Thoracic aorta (tissue), 2 donors: ENCODE measurements around the gene CRYBA4. TPM values are rescaled to one million over a fixed set of nuclear protein-coding genes. Genes with fewer than 3 reads are reported as not detected.

Experiments
- ATAC-seq: fragments of 150-250 bp; one replicate; pipeline ENCODE4 v1.8.0; 2017; ENCODE audit warnings: low read depth; ENCODE audit not compliant: insufficient number of reproducible peaks, low FRiP score
- DNase-seq: peaks from one replicate; pipeline ENCODE4 v3.0.0-alpha.2; 2020; ENCODE audit warnings: low spot score
- H3K27ac ChIP-seq, 2 donors: fragments of 200-600 bp; sonication (generic); 1 replicate in 1 of 2; 2 replicates in 1 of 2; pipeline ENCODE4 v1.5.1; 2016; ENCODE audit warnings: mild to moderate bottlenecking in 2 of 2, moderate library complexity in 2 of 2
- H3K27me3 ChIP-seq: fragments of 200-600 bp; sonication (generic); replicated peaks from 2 replicates; pipeline ENCODE4 v1.6.0; 2016; ENCODE audit warnings: mild to moderate bottlenecking; ENCODE audit not compliant: insufficient read depth
- H3K36me3 ChIP-seq: fragments of 200-600 bp; sonication (generic); one replicate; pipeline ENCODE4 v1.5.1; 2016
- H3K4me1 ChIP-seq, 2 donors: fragments of 200-600 bp; sonication (generic); 1 replicate in 1 of 2; 2 replicates in 1 of 2; pipeline versions ENCODE4 v1.5.1 to v1.6.0; 2016; ENCODE audit warnings: low read depth in 2 of 2, mild to moderate bottlenecking in 1 of 2; ENCODE audit not compliant: control insufficient read depth in 1 of 2
- H3K4me3 ChIP-seq: fragments of 200-600 bp; sonication (generic); 2 replicates; pipeline ENCODE4 v1.5.1; 2016; ENCODE audit warnings: mild to moderate bottlenecking
- H3K9me3 ChIP-seq: fragments of 200-600 bp; sonication (generic); 2 replicates; pipeline ENCODE4 v1.5.1; 2016
- total RNA-seq, 2 donors: library from RNA; depleted of rRNA; stranded (reverse); fragments of >200 nt; gene quantifications; one replicate each; pipeline versions ENCODE4 v1.1.0 to v1.2.3, GENCODE V29; 2016
- TF ChIP-seq, protein P1 (sequence below): fragments of 200-600 bp; sonication (generic); IDR thresholded peaks from one replicate; pipeline ENCODE4 v1.5.1; 2019; ENCODE audit warnings: antibody characterized with exemption

Gene CRYBA4
- total RNA-seq, 2 donors from 2014 or later = not detected

DNA sequence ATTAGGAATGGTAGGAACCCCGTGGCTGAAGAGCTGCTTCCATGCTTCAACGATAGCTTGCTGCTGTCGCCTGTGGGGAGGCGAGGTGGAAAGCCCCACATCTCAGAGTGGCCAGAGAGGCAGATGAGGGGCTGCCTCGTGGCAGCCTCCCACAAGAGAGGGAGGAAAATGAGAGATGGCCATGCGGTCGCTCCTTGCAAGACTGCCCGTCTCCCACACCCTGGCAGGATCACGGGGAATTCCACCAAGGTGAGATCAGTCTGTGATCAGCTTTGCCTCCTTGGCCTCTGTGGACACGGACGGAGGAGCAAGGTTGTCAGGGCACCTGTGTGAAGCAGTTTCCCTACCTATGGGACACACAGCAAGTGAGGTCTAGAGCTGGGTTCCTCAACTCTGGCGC lies 3.0 kb downstream of the CRYBA4 start:
- TF ChIP-seq, protein P1, sequence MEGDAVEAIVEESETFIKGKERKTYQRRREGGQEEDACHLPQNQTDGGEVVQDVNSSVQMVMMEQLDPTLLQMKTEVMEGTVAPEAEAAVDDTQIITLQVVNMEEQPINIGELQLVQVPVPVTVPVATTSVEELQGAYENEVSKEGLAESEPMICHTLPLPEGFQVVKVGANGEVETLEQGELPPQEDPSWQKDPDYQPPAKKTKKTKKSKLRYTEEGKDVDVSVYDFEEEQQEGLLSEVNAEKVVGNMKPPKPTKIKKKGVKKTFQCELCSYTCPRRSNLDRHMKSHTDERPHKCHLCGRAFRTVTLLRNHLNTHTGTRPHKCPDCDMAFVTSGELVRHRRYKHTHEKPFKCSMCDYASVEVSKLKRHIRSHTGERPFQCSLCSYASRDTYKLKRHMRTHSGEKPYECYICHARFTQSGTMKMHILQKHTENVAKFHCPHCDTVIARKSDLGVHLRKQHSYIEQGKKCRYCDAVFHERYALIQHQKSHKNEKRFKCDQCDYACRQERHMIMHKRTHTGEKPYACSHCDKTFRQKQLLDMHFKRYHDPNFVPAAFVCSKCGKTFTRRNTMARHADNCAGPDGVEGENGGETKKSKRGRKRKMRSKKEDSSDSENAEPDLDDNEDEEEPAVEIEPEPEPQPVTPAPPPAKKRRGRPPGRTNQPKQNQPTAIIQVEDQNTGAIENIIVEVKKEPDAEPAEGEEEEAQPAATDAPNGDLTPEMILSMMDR = no peak
- Histone ChIP-seq H3K4me1 (no peaks in the 10 kb centered on the region), H3K9me3 (no peaks in the 10 kb centered on the region), H3K27me3 (no peaks in the 10 kb centered on the region), H3K27ac (no peak overlapping the region), H3K4me3 (no peak overlapping the region), H3K36me3 (no peaks in the 10 kb centered on the region)
- no peak for ATAC-seq
- DNase-seq = no peak

DNA sequence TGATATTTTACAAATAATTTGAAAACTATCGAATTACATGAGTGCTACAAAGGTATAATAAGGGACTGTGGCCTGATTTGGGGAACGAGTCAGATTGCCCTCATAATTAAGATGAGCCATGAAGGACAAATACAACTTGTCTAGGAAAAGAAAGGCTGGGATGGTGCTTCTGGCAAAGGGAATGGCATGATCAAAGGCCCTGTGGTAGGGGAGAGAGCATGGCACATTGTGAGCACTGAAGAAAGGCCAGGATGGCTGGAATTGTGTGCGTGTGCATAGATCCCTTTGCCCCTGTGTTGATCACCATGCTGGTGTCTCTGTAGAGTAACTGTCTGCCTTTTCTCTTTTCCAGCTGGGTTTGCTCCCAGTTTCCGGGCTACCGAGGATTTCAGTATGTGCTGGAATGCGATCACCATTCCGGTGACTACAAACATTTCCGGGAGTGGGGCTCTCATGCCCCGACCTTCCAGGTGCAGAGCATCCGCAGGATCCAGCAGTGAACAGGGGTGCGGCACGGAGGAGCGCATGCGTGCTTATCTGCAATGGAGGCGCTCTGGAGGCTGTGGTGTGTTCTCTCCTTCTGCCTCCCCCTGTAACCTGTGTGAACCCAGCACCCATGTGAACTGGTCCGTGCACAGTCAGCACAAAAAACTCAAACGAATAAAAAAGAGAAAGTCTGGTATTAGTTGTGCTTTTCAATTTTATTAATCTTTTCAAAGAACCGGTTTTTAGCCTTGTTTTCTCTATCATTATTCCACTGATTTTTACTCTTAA lies 8.4 kb downstream of the CRYBA4 start:
- Histone ChIP-seq H3K9me3 (no peaks in the 10 kb centered on the region), H3K27me3 (no peaks in the 10 kb centered on the region), H3K36me3 (no peaks in the 10 kb centered on the region), H3K27ac (no peak overlapping the region), H3K4me1 (no peaks in the 10 kb centered on the region), H3K4me3 (no peak overlapping the region)
- TF ChIP-seq, protein P1 = no peak
- ATAC-seq = no peak
- no peak for DNase-seq

DNA sequence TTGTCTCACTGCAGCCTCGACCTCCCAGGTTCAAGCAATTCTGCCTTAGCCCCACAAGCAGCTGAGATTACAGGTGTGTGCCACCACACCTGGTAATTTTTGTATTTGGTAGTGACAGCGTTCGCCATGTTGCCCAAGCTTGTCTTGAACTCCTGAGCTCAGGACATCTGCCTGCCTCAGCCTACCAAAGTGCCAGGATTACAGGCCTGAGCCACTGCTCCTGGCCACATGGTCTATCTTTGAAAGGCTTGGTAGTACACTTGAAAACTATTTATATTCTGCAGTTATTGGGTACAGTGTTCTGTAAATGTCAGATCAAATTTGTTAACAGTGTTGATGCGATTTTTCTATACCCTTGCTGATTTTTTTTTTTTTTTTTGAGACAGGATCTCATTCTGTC lies 9.5 kb downstream of the CRYBA4 start:
- Histone ChIP-seq H3K36me3 (no peaks in the 10 kb centered on the region), H3K27ac (no peak overlapping the region), H3K4me3 (no peak overlapping the region), H3K27me3 (no peaks in the 10 kb centered on the region), H3K4me1 (no peaks in the 10 kb centered on the region), H3K9me3 (no peaks in the 10 kb centered on the region)
- ATAC-seq (no peak), DNase-seq (no peak)
- TF ChIP-seq, protein P1 = no peak

DNA sequence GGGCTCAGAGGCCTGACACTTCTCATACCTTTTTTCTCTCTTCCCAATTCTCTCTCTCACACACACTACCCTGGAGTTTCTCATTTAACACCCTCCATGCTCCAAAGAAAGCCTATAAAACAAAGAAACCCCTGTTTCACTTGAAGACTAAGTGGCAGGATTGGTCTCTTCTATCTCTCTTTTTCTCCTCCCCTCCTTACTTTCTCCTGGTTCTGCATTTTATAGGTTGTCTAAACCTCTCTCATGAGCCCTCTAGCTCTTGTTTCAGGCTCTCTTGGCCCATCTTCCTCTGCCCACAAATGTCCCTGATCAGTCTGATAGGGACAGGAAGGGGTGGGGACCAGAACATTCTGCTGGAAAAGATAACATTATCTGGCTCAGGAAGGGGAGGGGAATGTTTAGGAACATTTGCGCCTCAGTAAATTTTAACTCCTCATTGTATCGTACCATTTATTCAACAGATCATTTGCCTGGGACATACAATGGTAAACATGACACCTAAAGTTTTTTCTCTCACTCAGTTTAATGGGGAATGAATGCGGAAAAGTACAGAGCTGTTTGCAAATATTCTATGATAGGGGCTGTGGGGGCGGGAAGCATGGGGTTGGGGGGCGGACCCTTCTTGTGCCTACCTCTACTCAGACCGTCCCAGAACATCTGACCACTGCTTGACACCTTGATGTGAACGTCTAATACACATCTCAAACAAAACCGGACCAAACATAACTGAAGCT lies 10.8 kb downstream of the CRYBA4 start:
- no peaks in the 10 kb centered on the region for H3K36me3 ChIP-seq
- TF ChIP-seq, protein P1 = no peak
- no peaks in the 10 kb centered on the region for H3K4me1 ChIP-seq
- no peak overlapping the region for H3K4me3 ChIP-seq
- no peaks in the 10 kb centered on the region for H3K9me3 ChIP-seq
- H3K27me3 ChIP-seq = no peaks in the 10 kb centered on the region
- no peak overlapping the region for H3K27ac ChIP-seq
- ATAC-seq (no peak), DNase-seq (no peak)

DNA sequence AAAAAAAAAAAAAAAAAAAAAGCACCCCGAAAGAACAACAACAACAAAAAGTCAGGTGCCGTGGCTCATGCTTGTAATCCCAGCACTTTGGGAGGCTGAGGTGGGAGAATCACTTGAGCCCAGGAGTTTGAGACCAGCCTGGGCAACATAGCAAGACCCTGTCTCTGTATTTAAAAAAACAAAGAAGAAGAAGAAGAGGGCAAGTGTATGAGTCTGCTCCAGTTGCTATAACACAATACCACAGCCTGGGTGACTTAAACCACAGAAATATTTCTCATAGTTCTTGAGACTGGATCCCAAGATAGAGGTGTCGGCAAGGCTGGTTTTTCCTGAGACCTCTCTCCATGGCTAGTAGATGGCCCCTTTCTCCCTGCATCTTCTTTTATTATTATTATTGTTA lies 12.4 kb downstream of the CRYBA4 start:
- Histone ChIP-seq H3K9me3 (no peaks in the 10 kb centered on the region), H3K27ac (no peak overlapping the region), H3K4me3 (no peak overlapping the region), H3K27me3 (no peaks in the 10 kb centered on the region), H3K4me1 (no peaks in the 10 kb centered on the region), H3K36me3 (no peaks in the 10 kb centered on the region)
- ATAC-seq = no peak
- DNase-seq = no peak
- TF ChIP-seq, protein P1 = no peak
